ENCODE measurements around the gene IER3.
"Not testable (repeated sequence)": the region's sequence is repeated elsewhere in the genome, so short reads cannot be mapped to it uniquely, and the experiment has no call there.

The IER3 gene

DNA sequence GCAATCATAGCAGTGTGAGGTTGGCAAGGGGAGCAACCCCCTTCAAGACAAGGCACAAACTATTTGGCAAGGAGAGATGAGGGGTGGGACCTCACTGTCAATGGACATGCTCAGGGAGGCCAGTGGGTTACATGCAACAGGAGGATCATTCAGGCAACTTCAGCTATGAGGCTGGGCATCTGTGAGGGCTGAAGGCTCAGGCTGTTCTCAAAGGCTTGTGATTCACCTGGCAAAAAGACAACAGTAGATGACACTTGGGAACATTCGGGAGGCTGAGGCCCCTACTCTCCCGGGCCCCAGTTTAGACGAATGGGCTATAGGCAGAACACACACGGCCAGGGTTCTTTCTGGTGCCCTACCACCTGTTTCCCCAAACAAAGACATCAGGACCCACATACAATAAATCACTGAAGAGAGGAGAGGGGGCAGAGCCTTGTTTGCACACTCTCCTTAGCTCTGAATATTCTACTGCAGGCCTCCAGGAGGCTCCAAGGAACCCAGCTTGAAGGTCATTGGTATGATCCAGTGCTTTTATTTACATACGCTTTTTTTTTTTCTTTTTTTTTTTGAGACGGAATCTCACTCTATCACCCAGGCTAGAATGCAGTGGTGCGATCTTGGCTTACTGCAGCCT is 16.3 kb downstream of the IER3 start:
- no peak for DNase-seq (ENCODE audit: extremely low read depth, low read depth)
- no peak overlapping the region for H3K4me3 ChIP-seq (replicated peaks; ENCODE audit: low read depth, low read length)
- TF ChIP-seq, protein P1, sequence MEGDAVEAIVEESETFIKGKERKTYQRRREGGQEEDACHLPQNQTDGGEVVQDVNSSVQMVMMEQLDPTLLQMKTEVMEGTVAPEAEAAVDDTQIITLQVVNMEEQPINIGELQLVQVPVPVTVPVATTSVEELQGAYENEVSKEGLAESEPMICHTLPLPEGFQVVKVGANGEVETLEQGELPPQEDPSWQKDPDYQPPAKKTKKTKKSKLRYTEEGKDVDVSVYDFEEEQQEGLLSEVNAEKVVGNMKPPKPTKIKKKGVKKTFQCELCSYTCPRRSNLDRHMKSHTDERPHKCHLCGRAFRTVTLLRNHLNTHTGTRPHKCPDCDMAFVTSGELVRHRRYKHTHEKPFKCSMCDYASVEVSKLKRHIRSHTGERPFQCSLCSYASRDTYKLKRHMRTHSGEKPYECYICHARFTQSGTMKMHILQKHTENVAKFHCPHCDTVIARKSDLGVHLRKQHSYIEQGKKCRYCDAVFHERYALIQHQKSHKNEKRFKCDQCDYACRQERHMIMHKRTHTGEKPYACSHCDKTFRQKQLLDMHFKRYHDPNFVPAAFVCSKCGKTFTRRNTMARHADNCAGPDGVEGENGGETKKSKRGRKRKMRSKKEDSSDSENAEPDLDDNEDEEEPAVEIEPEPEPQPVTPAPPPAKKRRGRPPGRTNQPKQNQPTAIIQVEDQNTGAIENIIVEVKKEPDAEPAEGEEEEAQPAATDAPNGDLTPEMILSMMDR (IDR thresholded peaks at IDR 0.05; ENCODE audit: low read depth, low read length, missing control alignments) = no peak

DNA sequence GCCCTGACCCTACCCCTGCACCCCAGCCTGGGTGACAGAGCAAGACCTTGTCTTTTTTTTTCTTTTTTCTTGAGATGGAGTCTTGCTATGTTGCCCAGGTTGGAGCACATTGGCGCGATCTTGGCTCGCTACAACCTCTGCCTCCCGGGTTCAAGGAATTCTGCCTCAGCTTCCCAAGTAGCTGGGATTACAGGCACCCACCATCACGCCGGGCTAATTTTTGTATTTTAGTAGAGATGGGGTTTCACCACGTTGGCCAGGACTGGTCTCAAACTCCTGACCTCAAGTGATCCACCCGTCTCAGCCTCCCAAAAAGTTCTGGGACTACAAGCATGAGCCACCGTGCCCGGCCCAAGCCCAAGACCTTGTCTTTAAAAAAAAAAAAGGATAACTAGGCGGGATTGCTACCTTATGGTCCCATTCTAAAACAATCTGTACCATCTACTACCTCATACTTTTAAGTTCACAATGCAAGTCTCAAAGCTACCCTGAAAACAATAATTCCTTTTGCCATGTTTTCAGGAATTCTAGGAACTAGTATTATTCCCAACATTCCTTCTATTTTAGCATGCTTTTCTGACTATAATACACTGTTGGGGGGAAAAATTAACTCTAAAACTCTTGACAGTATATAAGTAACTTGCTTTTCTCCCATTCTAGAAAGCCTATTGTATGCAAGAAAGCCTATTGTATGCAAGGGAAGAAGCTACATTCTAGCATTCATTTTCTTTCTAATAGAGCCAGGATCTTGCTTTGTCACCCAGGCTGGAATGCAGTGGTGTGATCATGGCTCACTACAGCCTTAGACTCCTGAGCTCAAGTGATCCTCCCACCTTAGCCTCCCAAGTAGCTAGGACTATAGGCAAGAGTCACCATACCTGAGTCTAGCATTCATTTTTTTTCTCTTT is 17.6 kb downstream of the IER3 start:
- TF ChIP-seq, protein P1 (IDR thresholded peaks at IDR 0.05; ENCODE audit: low read depth, low read length, missing control alignments) = no peak
- no peak for DNase-seq (ENCODE audit: extremely low read depth, low read depth)
- H3K4me3 ChIP-seq (replicated peaks; ENCODE audit: low read depth, low read length) = no peak overlapping the region

DNA sequence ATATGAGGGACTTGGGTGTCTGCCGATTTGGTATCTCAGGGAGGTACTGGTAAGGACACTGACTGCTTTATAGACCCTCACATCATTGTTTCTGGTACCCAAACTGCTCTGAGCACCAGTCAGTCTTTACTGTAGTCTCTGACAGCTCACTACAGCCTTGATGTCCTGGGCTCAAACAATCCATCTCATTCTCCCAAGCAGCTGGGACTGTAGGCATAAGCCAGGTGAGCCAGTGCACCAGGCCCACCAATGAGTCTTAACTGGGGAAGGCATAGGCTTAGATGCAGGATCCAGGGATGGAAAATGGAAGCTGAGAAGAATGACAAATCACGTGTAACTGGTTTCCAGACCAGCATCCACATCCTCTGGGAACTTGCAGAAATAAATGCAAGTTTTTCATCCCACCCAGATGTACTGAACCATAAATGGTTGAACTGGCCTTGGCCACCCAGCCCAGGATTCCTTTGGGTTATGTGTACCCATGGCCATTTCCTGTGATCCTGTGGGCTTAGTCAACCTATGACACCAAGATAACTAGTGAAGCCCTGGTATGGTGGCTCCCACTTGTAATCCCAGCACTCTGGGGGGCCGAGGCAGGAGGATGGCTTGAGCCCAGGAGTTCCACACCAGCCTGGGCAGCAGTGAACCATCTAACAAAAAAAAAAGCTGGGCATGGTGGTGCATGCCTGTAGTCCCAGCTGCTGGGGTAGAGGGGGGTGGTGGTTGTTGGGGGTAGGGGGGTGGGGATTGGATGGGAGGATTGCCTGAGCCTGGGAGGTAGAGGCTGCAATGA is 18.4 kb downstream of the IER3 start:
- DNase-seq (ENCODE audit: extremely low read depth, low read depth) = no peak
- TF ChIP-seq, protein P1 (IDR thresholded peaks at IDR 0.05; ENCODE audit: low read depth, low read length, missing control alignments) = no peak
- H3K4me3 ChIP-seq (replicated peaks; ENCODE audit: low read depth, low read length) = no peak overlapping the region

DNA sequence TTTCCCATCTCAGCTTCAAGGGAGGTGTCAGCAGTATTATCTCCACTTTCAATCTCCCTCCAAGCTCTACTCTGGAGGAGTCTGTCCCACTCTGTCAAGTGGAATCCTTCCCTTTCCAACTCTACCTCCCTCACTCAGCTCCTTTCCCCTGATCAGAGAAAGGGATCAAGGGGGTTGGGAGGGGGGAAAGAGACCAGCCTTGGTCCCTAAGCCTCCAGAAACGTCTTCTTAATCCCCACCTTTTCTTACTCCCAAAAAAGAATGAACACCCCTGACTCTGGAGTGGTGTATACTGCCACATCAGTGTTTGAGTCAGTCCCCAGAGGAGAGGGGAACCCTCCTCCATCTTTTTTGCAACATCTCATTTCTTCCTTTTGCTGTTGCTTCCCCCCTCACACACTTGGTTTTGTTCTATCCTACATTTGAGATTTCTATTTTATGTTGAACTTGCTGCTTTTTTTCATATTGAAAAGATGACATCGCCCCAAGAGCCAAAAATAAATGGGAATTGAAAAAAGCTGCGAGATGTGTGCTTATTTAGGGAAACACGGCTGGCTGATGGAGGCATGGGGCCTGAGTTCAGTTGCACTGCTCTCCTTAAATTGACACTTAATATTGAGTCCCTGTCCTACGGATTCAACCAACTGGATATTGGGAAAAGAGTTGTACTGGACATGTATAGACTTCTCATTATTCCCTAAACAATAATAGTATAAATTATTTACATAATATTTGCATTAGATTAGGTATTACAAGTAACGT is 19.3 kb downstream of the IER3 start:
- DNase-seq (ENCODE audit: extremely low read depth, low read depth) = no peak
- TF ChIP-seq, protein P1 (IDR thresholded peaks at IDR 0.05; ENCODE audit: low read depth, low read length, missing control alignments) = no peak
- H3K4me3 ChIP-seq (replicated peaks; ENCODE audit: low read depth, low read length) = peak overlapping the region; percentile 3; the same call in 1 of the 2 replicates

DNA sequence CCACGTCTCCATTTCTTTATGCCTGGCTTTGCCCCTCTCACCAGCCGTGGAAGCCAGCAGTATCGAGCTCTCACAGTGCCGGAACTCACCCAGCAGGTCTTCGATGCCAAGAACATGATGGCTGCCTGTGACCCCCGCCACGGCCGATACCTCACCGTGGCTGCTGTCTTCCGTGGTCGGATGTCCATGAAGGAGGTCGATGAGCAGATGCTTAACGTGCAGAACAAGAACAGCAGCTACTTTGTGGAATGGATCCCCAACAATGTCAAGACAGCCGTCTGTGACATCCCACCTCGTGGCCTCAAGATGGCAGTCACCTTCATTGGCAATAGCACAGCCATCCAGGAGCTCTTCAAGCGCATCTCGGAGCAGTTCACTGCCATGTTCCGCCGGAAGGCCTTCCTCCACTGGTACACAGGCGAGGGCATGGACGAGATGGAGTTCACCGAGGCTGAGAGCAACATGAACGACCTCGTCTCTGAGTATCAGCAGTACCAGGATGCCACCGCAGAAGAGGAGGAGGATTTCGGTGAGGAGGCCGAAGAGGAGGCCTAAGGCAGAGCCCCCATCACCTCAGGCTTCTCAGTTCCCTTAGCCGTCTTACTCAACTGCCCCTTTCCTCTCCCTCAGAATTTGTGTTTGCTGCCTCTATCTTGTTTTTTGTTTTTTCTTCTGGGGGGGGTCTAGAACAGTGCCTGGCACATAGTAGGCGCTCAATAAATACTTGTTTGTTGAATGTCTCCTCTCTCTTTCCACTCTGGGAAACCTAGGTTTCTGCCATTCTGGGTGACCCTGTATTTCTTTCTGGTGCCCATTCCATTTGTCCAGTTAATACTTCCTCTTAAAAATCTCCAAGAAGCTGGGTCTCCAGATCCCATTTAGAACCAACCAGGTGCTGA is 20.3 kb downstream of the IER3 start:
- peak overlapping the region; percentile 98 for H3K4me3 ChIP-seq (replicated peaks; ENCODE audit: low read depth, low read length)
- DNase-seq (ENCODE audit: extremely low read depth, low read depth) = not testable (repeated sequence)

DNA sequence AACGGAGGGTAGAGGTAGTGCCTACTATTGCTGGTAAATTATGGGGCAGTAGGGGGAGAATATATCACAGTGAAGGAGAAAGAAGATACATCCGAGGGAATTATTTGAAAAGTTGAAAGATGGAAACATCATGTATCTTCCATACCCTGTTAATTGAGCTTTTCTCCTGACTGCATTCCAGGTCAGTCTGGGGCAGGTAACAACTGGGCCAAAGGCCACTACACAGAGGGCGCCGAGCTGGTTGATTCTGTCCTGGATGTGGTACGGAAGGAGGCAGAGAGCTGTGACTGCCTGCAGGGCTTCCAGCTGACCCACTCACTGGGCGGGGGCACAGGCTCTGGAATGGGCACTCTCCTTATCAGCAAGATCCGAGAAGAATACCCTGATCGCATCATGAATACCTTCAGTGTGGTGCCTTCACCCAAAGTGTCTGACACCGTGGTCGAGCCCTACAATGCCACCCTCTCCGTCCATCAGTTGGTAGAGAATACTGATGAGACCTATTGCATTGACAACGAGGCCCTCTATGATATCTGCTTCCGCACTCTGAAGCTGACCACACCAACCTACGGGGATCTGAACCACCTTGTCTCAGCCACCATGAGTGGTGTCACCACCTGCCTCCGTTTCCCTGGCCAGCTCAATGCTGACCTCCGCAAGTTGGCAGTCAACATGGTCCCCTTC is 21.0 kb downstream of the IER3 start:
- DNase-seq (ENCODE audit: extremely low read depth, low read depth) = not testable (repeated sequence)
- H3K4me3 ChIP-seq (replicated peaks; ENCODE audit: low read depth, low read length) = peak overlapping the region; percentile 98
